H9 (cell line): ENCODE results near the gene HDAC1. TPM values are rescaled to one million over a fixed set of nuclear protein-coding genes. Genes with fewer than 3 reads are reported as not detected.

Experiments used
- DNase-seq: peaks from one replicate; pipeline ENCODE4 v3.0.0-alpha.2; 2017
- H2AFZ ChIP-seq: one replicate; pipeline ENCODE4 v1.6.1; 2013; ENCODE audit warnings: mild to moderate bottlenecking, low read length, control low read depth, moderate library complexity
- H2AK5ac ChIP-seq: 2 replicates; pipeline ENCODE4 v1.6.1; 2013; ENCODE audit warnings: low read length, control low read depth, mixed read lengths; ENCODE audit not compliant: insufficient read length
- H2BK120ac ChIP-seq: one replicate; pipeline ENCODE4 v1.6.1; 2013; ENCODE audit warnings: low read depth, mild to moderate bottlenecking, low read length, control low read depth, inconsistent platforms; ENCODE audit not compliant: poor library complexity, severe bottlenecking
- H2BK12ac ChIP-seq: 2 replicates; pipeline ENCODE4 v1.6.1; 2013; ENCODE audit warnings: low read length, control low read depth, mixed read lengths, low read depth; ENCODE audit not compliant: insufficient read length
- H2BK15ac ChIP-seq: 2 replicates; pipeline ENCODE4 v1.6.1; 2013; ENCODE audit warnings: low read depth, low read length, control low read depth
- H2BK20ac ChIP-seq: one replicate; pipeline ENCODE4 v1.6.1; 2013; ENCODE audit warnings: low read depth, mild to moderate bottlenecking, low read length, control low read depth, inconsistent platforms; ENCODE audit not compliant: poor library complexity, severe bottlenecking
- H2BK5ac ChIP-seq: 2 replicates; pipeline ENCODE4 v1.6.1; 2013; ENCODE audit warnings: low read length, control low read depth, mixed read lengths; ENCODE audit not compliant: insufficient read length
- H3K14ac ChIP-seq: 2 replicates; pipeline ENCODE4 v1.6.1; 2013; ENCODE audit warnings: low read length, control low read depth; ENCODE audit not compliant: insufficient read depth
- H3K18ac ChIP-seq: 2 replicates; pipeline ENCODE4 v1.6.1; 2013; ENCODE audit warnings: low read depth, mild to moderate bottlenecking, mixed read lengths, low read length, control low read depth; ENCODE audit not compliant: insufficient read length
- H3K23ac ChIP-seq: 2 replicates; pipeline ENCODE4 v1.6.1; 2013; ENCODE audit warnings: low read length, control low read depth, mixed read lengths, low read depth; ENCODE audit not compliant: insufficient read length
- H3K23me2 ChIP-seq: 2 replicates; pipeline ENCODE4 v1.6.1; 2013; ENCODE audit warnings: low read depth, mild to moderate bottlenecking, mixed read lengths, low read length, control low read depth; ENCODE audit not compliant: insufficient read length, poor library complexity, severe bottlenecking
- H3K27ac ChIP-seq: 2 replicates; pipeline ENCODE4 v1.5.1; 2013; ENCODE audit warnings: low read length, control low read depth, mixed read lengths, low read depth; ENCODE audit not compliant: insufficient read length
- H3K27me3 ChIP-seq: 2 replicates; pipeline ENCODE4 v1.6.1; 2013; ENCODE audit warnings: low read length, control low read depth, inconsistent platforms; ENCODE audit not compliant: insufficient read depth
- H3K4ac ChIP-seq: 2 replicates; pipeline ENCODE4 v1.6.1; 2013; ENCODE audit warnings: low read depth, mild to moderate bottlenecking, control low read depth, inconsistent platforms, low read length, moderate library complexity
- H3K4me1 ChIP-seq: 2 replicates; pipeline ENCODE4 v1.6.1; 2013; ENCODE audit warnings: low read length, control low read depth, inconsistent platforms; ENCODE audit not compliant: insufficient read depth
- H3K4me2 ChIP-seq: 2 replicates; pipeline ENCODE4 v1.6.1; 2013; ENCODE audit warnings: low read length, control low read depth, mixed read lengths; ENCODE audit not compliant: insufficient read length, insufficient read depth
- H3K56ac ChIP-seq: 2 replicates; pipeline ENCODE4 v1.6.1; 2013; ENCODE audit warnings: low read depth, mild to moderate bottlenecking, mixed read lengths, low read length, control low read depth; ENCODE audit not compliant: insufficient read length
- H3K79me1 ChIP-seq: 2 replicates; pipeline ENCODE4 v1.6.1; 2013; ENCODE audit warnings: low read depth, mild to moderate bottlenecking, moderate library complexity, low read length, control low read depth, inconsistent platforms; ENCODE audit not compliant: insufficient read depth, poor library complexity, severe bottlenecking
- H3K79me2 ChIP-seq: 2 replicates; pipeline ENCODE4 v1.6.1; 2013; ENCODE audit warnings: low read length, control low read depth, inconsistent platforms; ENCODE audit not compliant: insufficient read depth
- H3K9ac ChIP-seq: 2 replicates; pipeline ENCODE4 v1.6.1; 2013; ENCODE audit warnings: low read length, control low read depth, mixed read lengths; ENCODE audit not compliant: insufficient read length; ENCODE audit errors: extremely low read depth
- H3K9me3 ChIP-seq: one replicate; pipeline ENCODE4 v1.6.1; 2013; ENCODE audit warnings: low read depth, low read length, inconsistent platforms; ENCODE audit not compliant: control insufficient read depth
- H3T11ph ChIP-seq: one replicate; pipeline ENCODE4 v1.6.1; 2013; ENCODE audit warnings: mild to moderate bottlenecking, low read length, control low read depth, inconsistent platforms
- H4K20me1 ChIP-seq: one replicate; pipeline ENCODE4 v1.6.1; 2013; ENCODE audit not compliant: control insufficient read depth, insufficient read length, insufficient read depth
- H4K5ac ChIP-seq: 2 replicates; pipeline ENCODE4 v1.6.1; 2013; ENCODE audit warnings: low read depth, mild to moderate bottlenecking, mixed read lengths, low read length, control low read depth; ENCODE audit not compliant: insufficient read length
- H4K8ac ChIP-seq: replicated peaks from 2 replicates; pipeline ENCODE4 v1.6.1; 2013; ENCODE audit warnings: low read length, control low read depth, mixed read lengths, low read depth; ENCODE audit not compliant: insufficient read length
- H4K91ac ChIP-seq: 2 replicates; pipeline ENCODE4 v1.6.1; 2013; ENCODE audit warnings: low read depth, mild to moderate bottlenecking, moderate library complexity, mixed read lengths, low read length, control low read depth; ENCODE audit not compliant: insufficient read length
- H3K27ac Mint-ChIP-seq, 3 experiments: 2 replicates in 2 of 3; 3 replicates in 1 of 3; pipeline ENCODE4 v1.8.0; 2020 to 2021; ENCODE audit warnings: mixed read lengths in 3 of 3, mild to moderate bottlenecking in 1 of 3, moderate library complexity in 1 of 3
- H3K27me3 Mint-ChIP-seq: 2 replicates; pipeline ENCODE4 v1.8.0; 2021; ENCODE audit warnings: low read depth, mild to moderate bottlenecking, moderate library complexity, mixed read lengths
- H3K36me3 Mint-ChIP-seq, 3 experiments: 2 replicates in 2 of 3; 3 replicates in 1 of 3; pipeline ENCODE4 v1.8.0; 2020 to 2021; ENCODE audit warnings: low read depth in 3 of 3, mixed read lengths in 3 of 3; ENCODE audit not compliant: insufficient read depth in 1 of 3
- H3K4me1 Mint-ChIP-seq, 2 experiments: 2 replicates each; pipeline ENCODE4 v1.8.0; 2020; ENCODE audit warnings: mixed read lengths in 2 of 2
- H3K4me3 Mint-ChIP-seq, 2 experiments: 2 replicates in 1 of 2; 3 replicates in 1 of 2; pipeline ENCODE4 v1.8.0; 2020 to 2021; ENCODE audit warnings: mild to moderate bottlenecking in 2 of 2, mixed read lengths in 2 of 2, moderate library complexity in 1 of 2
- H3K9me3 Mint-ChIP-seq, 2 experiments: 2 replicates in 1 of 2; 3 replicates in 1 of 2; pipeline ENCODE4 v1.8.0; 2020; ENCODE audit warnings: mild to moderate bottlenecking in 2 of 2, mixed read lengths in 2 of 2, moderate library complexity in 1 of 2
- CTCF ChIP-seq: fragments of 200-600 bp; sonication (generic); conservative IDR thresholded peaks from 3 replicates; pipeline ENCODE4 v1.8.0; 2021; ENCODE audit warnings: antibody characterized with exemption, mild to moderate bottlenecking
- WGBS: extraction: QIAGEN DNeasy Blood & Tissue Kit; methylation state at CpG from one replicate; pipeline ENCODE4 v1.1.7; 2013; ENCODE audit warnings: missing lambda C conversion rate, low lambda C conversion rate, mixed read lengths; ENCODE audit not compliant: insufficient read length; ENCODE audit errors: extremely low coverage; 5-methylcytosine and 5-hydroxymethylcytosine counted together
- total RNA-seq: library from RNA; stranded (reverse); gene quantifications from 2 replicates; pipeline ENCODE4 v1.2.1, GENCODE V29; 2021

The HDAC1 gene
- total RNA-seq, 1 experiment from 2014 or later: 162 TPM

DNA sequence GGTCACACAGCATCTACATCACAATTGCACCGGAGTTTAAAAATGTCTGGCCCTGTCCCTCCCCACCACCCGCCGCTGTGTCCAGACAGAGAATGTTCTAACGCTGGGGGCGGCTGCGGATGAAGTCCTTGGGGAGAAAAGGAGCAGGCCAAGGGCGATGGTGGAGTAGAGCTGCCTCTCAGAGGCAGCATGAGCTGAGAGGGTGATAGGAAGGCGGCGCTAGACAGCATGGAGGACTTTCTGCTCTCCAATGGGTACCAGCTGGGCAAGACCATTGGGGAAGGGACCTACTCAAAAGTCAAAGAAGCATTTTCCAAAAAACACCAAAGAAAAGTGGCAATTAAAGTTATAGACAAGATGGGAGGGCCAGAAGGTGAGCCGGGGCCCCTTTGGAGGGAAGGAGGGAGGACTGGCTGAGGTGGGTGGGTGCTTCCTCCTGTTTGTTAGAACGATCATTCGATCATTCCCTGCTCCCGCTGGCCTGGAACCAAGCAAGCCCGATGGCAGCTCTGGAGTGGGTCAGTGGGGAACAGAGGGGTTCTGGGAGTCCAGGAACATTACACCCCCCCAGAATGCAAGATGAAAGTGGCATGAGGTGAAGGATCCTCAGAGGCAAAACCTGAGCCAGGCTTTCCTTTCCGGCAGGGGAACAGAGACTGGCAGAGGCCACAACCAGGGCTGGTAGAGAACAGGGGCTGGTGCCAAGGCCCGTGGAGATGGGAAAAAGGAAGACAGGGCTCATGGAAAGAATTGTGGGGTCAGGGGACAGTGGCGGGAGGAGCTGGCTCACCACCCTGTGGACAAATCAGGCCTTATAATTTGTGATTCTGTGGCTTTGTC lies 70.8 kb downstream of the HDAC1 start, which contains the start of the genes FAM229A and TSSK3:
TSS of gene FAM229A (minus strand) at position 12 of the 840 bp plus-strand sequence. CDS start 394 bp downstream, outside the sequence.
TSS of gene TSSK3 (plus strand) at position 66 of the 840 bp plus-strand sequence. CDS start at position 229, 163 bp downstream.
- Histone ChIP-seq H2BK5ac (no peak within 1 kb of the TSS), H3K4me1 (no peaks in the 10 kb centered on the region), H2AK5ac (no peak within 1 kb of the TSS), H3T11ph (no peak within 1 kb of the TSS), H3K79me1 (no peaks in the 10 kb centered on the region), H3K27ac (no peak within 1 kb of the TSS), H3K4ac (no peak within 1 kb of the TSS), H3K79me2 (no peaks in the 10 kb centered on the region), H4K20me1 (no peaks in the 10 kb centered on the region), H3K9ac (no peak within 1 kb of the TSS), H2BK12ac (no peak within 1 kb of the TSS), H2BK15ac (no peak within 1 kb of the TSS), H3K4me2 (peak within 1 kb of the TSS; percentile 30), H3K27me3 (no peaks in the 10 kb centered on the region; the same call in 1 of the 2 replicates), H3K14ac (peak within 1 kb of the TSS; percentile 8), H3K23ac (no peak within 1 kb of the TSS), H2AFZ (no peak within 1 kb of the TSS), H2BK120ac (no peak within 1 kb of the TSS), H4K8ac (no peak within 1 kb of the TSS), H3K9me3 (no peaks in the 10 kb centered on the region), H3K18ac (peak within 1 kb of the TSS; percentile 66), H4K5ac (no peak within 1 kb of the TSS), H2BK20ac (no peak within 1 kb of the TSS), H3K56ac (no peak within 1 kb of the TSS), H3K23me2 (peaks cover 12% of the 10 kb centered on the region), H4K91ac (no peak within 1 kb of the TSS)
- DNase-seq: peak; percentile 61
- Mint-ChIP-seq H3K9me3 (no peaks in the 10 kb centered on the region), H3K36me3 (peaks cover 10 to 55% (median 45%) of the 10 kb centered on the region in 3 experiments), H3K4me1 (peaks cover 8 to 12% of the 10 kb centered on the region in 2 experiments), H3K4me3 (peak within 1 kb of the TSS; percentile 45 to 60), H3K27me3 (peaks cover 24% of the 10 kb centered on the region), H3K27ac (no peak within 1 kb of the TSS; a peak in 1 of 7 replicates)
- TF ChIP-seq CTCF: no peak
- WGBS: no CpG with 5 or more reads among the region's 17 CpGs
